ENCODE results near the gene RXFP1.

DNA sequence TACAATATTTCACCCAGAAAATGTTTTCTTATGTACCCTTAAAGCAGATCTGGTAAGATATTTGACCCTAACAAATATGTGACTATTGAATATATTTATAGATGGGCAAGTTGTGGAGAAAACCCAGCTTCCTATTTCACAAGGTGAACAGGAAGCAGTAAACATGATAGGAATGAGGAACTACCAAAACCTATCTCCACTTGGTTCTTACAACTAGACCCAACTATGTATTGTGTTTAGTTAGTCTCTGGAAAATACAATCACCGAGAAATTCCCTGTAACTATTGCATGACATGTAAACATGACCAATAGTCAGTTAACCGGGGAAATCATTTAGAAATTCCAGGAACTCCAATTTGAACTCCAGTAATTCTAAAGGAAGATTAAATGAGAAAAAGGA, 8.4 kb upstream of the RXFP1 start:
- TF ChIP-seq CTCF (IDR thresholded peaks at IDR 0.05; ENCODE audit: poor library complexity) (no peak), EZH2phosphoT487 (IDR thresholded peaks at IDR 0.05; ENCODE audit: low read depth, severe bottlenecking, unreplicated experiment) (no peak), EZH2 (IDR thresholded peaks at IDR 0.05; ENCODE audit: borderline replicate concordance) (no peak)
